Measurements from ENCODE around the gene VPS13C.

- TF ChIP-seq EZH2 (IDR thresholded peaks at IDR 0.05; ENCODE audit: insufficient read depth, poor library complexity, severe bottlenecking) (no peak), EZH2phosphoT487 (IDR thresholded peaks at IDR 0.05; ENCODE audit: insufficient read depth, low read depth) (no peak)
Observed at GRCh38 chr15:61824291-61824690, 236.0 kb downstream of the VPS13C start.
